Measurements from ENCODE around the gene IKZF3.

The IKZF3 gene

GRCh38 chr17:39722965-39723848 is 140.9 kb downstream of the IKZF3 start:
- TF ChIP-seq, protein P1, sequence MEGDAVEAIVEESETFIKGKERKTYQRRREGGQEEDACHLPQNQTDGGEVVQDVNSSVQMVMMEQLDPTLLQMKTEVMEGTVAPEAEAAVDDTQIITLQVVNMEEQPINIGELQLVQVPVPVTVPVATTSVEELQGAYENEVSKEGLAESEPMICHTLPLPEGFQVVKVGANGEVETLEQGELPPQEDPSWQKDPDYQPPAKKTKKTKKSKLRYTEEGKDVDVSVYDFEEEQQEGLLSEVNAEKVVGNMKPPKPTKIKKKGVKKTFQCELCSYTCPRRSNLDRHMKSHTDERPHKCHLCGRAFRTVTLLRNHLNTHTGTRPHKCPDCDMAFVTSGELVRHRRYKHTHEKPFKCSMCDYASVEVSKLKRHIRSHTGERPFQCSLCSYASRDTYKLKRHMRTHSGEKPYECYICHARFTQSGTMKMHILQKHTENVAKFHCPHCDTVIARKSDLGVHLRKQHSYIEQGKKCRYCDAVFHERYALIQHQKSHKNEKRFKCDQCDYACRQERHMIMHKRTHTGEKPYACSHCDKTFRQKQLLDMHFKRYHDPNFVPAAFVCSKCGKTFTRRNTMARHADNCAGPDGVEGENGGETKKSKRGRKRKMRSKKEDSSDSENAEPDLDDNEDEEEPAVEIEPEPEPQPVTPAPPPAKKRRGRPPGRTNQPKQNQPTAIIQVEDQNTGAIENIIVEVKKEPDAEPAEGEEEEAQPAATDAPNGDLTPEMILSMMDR (conservative IDR thresholded peaks at IDR 0.05), result no peak
- no peak overlapping the region for H3K27ac ChIP-seq

GRCh38 chr17:39722104-39722503 is 142.0 kb downstream of the IKZF3 start:
- TF ChIP-seq, protein P1 (conservative IDR thresholded peaks at IDR 0.05), result no peak
- no peak overlapping the region for H3K27ac ChIP-seq

DNA sequence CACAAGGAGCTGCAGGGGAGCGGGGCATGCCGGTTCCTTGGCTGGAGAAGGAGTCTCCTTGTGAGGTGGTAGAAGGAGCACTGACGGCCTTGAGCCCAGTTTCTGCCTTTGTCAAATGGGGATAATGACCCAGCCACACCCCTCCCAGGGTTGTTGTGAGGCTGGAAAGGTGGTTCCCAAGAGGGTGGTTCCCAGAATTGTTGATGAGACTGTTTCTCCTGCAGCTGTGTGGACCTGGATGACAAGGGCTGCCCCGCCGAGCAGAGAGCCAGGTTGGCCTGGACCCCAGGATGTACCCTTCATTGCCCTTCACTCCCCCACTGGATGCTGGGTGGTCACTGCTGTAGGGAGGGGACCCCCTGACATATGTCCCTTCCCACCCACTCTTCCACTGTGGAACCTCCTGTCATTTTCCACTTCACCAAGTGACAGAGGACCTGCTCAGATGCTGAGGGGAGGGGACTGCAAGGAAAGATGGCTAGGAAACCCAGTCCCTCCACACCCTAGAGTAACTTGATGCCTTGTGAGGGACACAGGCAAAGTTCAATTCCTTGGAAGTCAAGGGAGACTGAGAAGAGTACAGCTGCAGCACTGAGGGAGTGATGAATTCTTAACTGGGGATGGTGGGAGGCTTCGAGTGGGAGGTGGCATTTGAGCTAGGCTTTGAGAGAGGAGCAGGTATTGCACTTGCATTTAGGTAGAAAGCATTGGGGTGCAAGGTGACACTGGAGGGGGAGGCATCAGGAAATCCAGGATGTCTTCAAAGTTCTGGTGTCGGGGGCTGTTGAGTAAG is 144.4 kb downstream of the IKZF3 start:
- TF ChIP-seq, protein P1 (conservative IDR thresholded peaks at IDR 0.05), result no peak
- H3K27ac ChIP-seq, result no peak overlapping the region

- H3K27ac ChIP-seq, result no peak overlapping the region
- TF ChIP-seq, protein P1 (conservative IDR thresholded peaks at IDR 0.05), result no peak
These were observed 146.5 kb downstream of the IKZF3 start for GRCh38 chr17:39717660-39718059.

GRCh38 chr17:39716879-39717536 is 147.1 kb downstream of the IKZF3 start:
- H3K27ac ChIP-seq, result no peak overlapping the region
- TF ChIP-seq, protein P1 (conservative IDR thresholded peaks at IDR 0.05), result no peak

- TF ChIP-seq, protein P1 (conservative IDR thresholded peaks at IDR 0.05), result no peak
- no peak overlapping the region for H3K27ac ChIP-seq
These were observed 147.9 kb downstream of the IKZF3 start for GRCh38 chr17:39716073-39716818.

All from VCaP (cell line).